A673 (cell line): ENCODE results near the gene CUL4A. TPM values are rescaled to one million over a fixed set of nuclear protein-coding genes. Genes with fewer than 3 reads are reported as not detected.

Source experiments
- BruUV-seq: library from RNA; stranded (reverse); fragments of 400-500 nt; replicated peaks from 2 replicates; lab custom pipeline; 2021; lab: Mats Ljungman, UMichigan
- CTCF ChIA-PET: fragments of 300-600 bp; sonication (Branson Sonifier 250); formaldehyde crosslinking; loops from one replicate; lab custom pipeline; 2022; ENCODE audit warnings: antibody characterized with exemption; lab: Charles Lee
- POLR2A ChIA-PET: fragments of 300-600 bp; sonication (Branson Sonifier 250); formaldehyde crosslinking; loops from one replicate; lab custom pipeline; 2022; ENCODE audit warnings: antibody characterized with exemption; ENCODE audit not compliant: low non-redundant PET; lab: Charles Lee
- DNase-seq: peaks from one replicate; pipeline ENCODE4 v3.0.0-alpha.2; 2015; ENCODE audit warnings: low spot score
- H3K27ac ChIP-seq: fragments of 200-600 bp; sonication (generic); 2 replicates; pipeline ENCODE4 v1.5.1; 2016; ENCODE audit warnings: mixed run types, low read depth, mild to moderate bottlenecking, mixed read lengths, antibody characterized with exemption, low read length; ENCODE audit not compliant: poor library complexity, severe bottlenecking
- H3K27me3 ChIP-seq: fragments of 200-600 bp; sonication (generic); replicated peaks from 2 replicates; pipeline ENCODE4 v1.6.1; 2017; ENCODE audit warnings: mixed run types, low read depth, mild to moderate bottlenecking, mixed read lengths, antibody characterized with exemption, low read length; ENCODE audit not compliant: insufficient read depth, poor library complexity
- H3K36me3 ChIP-seq: fragments of 200-600 bp; sonication (generic); 2 replicates; pipeline ENCODE4 v1.6.1; 2016; ENCODE audit warnings: mixed run types, mild to moderate bottlenecking, mixed read lengths, antibody characterized with exemption, low read length; ENCODE audit not compliant: insufficient read depth, poor library complexity, severe bottlenecking
- H3K4me1 ChIP-seq: fragments of 200-600 bp; sonication (generic); 2 replicates; pipeline ENCODE4 v1.6.1; 2017; ENCODE audit warnings: mixed run types, mild to moderate bottlenecking, mixed read lengths, antibody characterized with exemption, low read length; ENCODE audit not compliant: insufficient read depth, poor library complexity, severe bottlenecking
- H3K4me3 ChIP-seq: fragments of 200-600 bp; sonication (generic); 2 replicates; pipeline ENCODE4 v1.5.1; 2016; ENCODE audit warnings: low read depth, mixed run types, mild to moderate bottlenecking, mixed read lengths, low read length; ENCODE audit not compliant: poor library complexity, severe bottlenecking
- H3K9me3 ChIP-seq: fragments of 200-600 bp; sonication (generic); 2 replicates; pipeline ENCODE4 v1.6.1; 2016; ENCODE audit warnings: mixed run types, low read depth, mild to moderate bottlenecking, mixed read lengths, antibody characterized with exemption, low read length; ENCODE audit not compliant: poor library complexity, severe bottlenecking
- CTCF ChIP-seq: fragments of 300-800, 200-600 bp; sonication (generic); conservative IDR thresholded peaks from 2 replicates; pipeline ENCODE4 v1.5.1; 2017; ENCODE audit warnings: low read depth, mild to moderate bottlenecking, antibody characterized with exemption, low read length, moderate library complexity, mixed read lengths
- EZH2 ChIP-seq: fragments of 200-600 bp; sonication (generic); IDR thresholded peaks from 2 replicates; pipeline ENCODE4 v1.6.1; 2017; ENCODE audit warnings: borderline replicate concordance, low read depth, mild to moderate bottlenecking, mixed read lengths, antibody characterized with exemption, low read length; ENCODE audit not compliant: poor library complexity, severe bottlenecking
- intact Hi-C: fragments of 100-400 bp; cut with micrococcal nuclease; formaldehyde crosslinking; loops from one replicate; pipeline ENCODE4 v1.10.0; 2022; ENCODE audit not compliant: unreplicated experiment
- total RNA-seq: library from RNA; stranded (reverse); gene quantifications from 2 replicates; pipeline ENCODE4 v1.2.3, GENCODE V29; 2021

Gene CUL4A
- total RNA-seq, 1 experiment from 2014 or later: 87.5 TPM

DNA sequence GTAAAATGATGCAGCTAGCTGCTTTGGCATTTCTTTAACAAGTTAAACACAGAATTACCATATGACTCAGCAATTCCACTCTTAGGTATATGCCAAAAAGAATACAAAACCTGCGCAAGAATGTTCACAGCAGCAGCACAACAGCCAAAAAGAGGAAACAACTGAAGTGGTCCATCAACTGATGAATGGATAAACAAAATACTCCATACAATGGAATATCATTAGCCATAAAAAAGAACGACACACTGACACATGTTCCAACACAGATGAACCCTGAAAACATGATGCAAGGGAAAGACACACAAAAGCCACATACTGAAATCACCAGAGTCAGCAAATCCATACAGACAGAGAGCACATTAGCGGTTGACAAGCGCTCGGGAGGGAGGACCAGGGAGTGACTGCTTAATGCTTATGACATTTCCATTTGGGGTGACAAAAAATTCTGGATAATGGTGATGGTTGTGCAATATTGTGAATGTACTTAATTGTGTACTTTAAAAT is 3.9 kb upstream of the CUL4A start:
- peak overlapping the region; percentile 19 for H3K27ac ChIP-seq
- no peak overlapping the region for H3K4me3 ChIP-seq
- no TSS peak for BruUV-seq
- no peaks in the 10 kb centered on the region for H3K27me3 ChIP-seq
- no peak for DNase-seq
- intact Hi-C loops: no loop called here
- H3K36me3 ChIP-seq: peaks cover under 1% of the 10 kb centered on the region
- TF ChIP-seq CTCF (no peak), EZH2 (no peak)
- peaks cover 13% of the 10 kb centered on the region for H3K4me1 ChIP-seq
- H3K9me3 ChIP-seq: no peaks in the 10 kb centered on the region
- ChIA-PET POLR2A (no interaction called here), CTCF (no interaction called here)

GRCh38 chr13:113207460-113207859 is 2.0 kb upstream of the CUL4A start:
- DNase-seq: no peak
- H3K27ac ChIP-seq: peak overlapping the region; percentile 97
- H3K9me3 ChIP-seq: no peaks in the 10 kb centered on the region
- H3K27me3 ChIP-seq: no peaks in the 10 kb centered on the region
- ChIA-PET CTCF (no interaction called here), POLR2A (no interaction called here)
- intact Hi-C loops: no loop called here
- TF ChIP-seq CTCF: no peak
- TF ChIP-seq EZH2: no peak
- peak overlapping the region; percentile 94 for H3K4me3 ChIP-seq
- BruUV-seq: no TSS peak
- H3K36me3 ChIP-seq: peaks cover 10% of the 10 kb centered on the region
- peaks cover 20% of the 10 kb centered on the region for H3K4me1 ChIP-seq

DNA sequence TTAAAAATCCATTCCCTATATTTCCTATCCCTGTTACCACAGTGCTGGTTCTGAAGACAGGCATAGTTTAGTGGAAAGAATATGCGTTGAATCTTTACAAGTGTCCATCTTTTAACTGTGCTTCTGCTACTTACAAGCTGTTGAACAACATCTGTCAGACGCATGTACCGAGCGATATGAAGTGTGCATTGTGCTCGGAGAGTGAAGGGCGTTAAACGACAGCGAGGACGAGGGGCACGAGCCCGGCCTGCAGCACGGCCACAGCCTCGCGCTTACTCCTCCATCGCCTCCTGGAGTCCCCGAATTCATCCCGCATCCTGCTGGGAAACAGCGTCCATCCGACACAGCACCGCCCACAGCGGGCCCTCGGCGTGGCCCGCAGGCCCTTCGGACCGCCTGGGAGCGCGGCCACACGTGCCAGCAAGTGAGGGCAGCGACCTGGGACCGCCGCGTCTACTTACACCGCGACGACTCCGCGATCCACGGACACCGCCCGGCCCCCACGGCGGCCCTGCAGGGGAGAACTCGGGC is 1.5 kb upstream of the CUL4A start:
- Histone ChIP-seq H3K4me3 (peak overlapping the region; percentile 94), H3K9me3 (no peaks in the 10 kb centered on the region), H3K36me3 (peaks cover 10% of the 10 kb centered on the region), H3K27me3 (no peaks in the 10 kb centered on the region), H3K27ac (peak overlapping the region; percentile 97), H3K4me1 (peaks cover 20% of the 10 kb centered on the region)
- ChIA-PET POLR2A (no interaction called here), CTCF (no interaction called here)
- no peak for TF ChIP-seq CTCF
- TF ChIP-seq EZH2: no peak
- DNase-seq: peak; percentile 33
- BruUV-seq: no TSS peak
- intact Hi-C loops: no loop called here
